DND-41 (cell line): ENCODE measurements around the gene LYPD1.

Source experiments
- ATAC-seq: fragments of 200-7000 bp; cut with Tn5 transposase; 3 replicates; pipeline ENCODE4 v1.9.1; 2021; ENCODE audit warnings: low read depth; ENCODE audit not compliant: insufficient read depth
- DNase-seq: peaks from one replicate; pipeline ENCODE4 v3.0.0-alpha.2; 2020
- H2AFZ ChIP-seq: 2 replicates; pipeline ENCODE4 v1.6.0; 2012; ENCODE audit warnings: low read depth, low read length
- H3K27ac ChIP-seq: 2 replicates; pipeline ENCODE4 v1.5.1; 2012; ENCODE audit warnings: low read length, inconsistent platforms
- H3K27me3 ChIP-seq: fragments of 200-600 bp; sonication (generic); 2 replicates; pipeline ENCODE4 v1.6.0; 2012; ENCODE audit warnings: low read length, mild to moderate bottlenecking, inconsistent platforms; ENCODE audit not compliant: insufficient read depth, poor library complexity
- H3K36me3 ChIP-seq: 2 replicates; pipeline ENCODE4 v1.5.1; 2012; ENCODE audit warnings: low read length, inconsistent platforms; ENCODE audit not compliant: insufficient read depth
- H3K4me1 ChIP-seq: 2 replicates; pipeline ENCODE4 v1.5.1; 2012; ENCODE audit warnings: mild to moderate bottlenecking, low read length; ENCODE audit not compliant: insufficient read depth
- H3K4me2 ChIP-seq: 2 replicates; pipeline ENCODE4 v1.6.0; 2012; ENCODE audit warnings: mild to moderate bottlenecking, moderate library complexity, low read length, inconsistent platforms; ENCODE audit not compliant: insufficient read depth
- H3K4me3 ChIP-seq, 2 experiments: fragments of 200-600 bp in 1 of 2; shearing (Covaris generic) in 1 of 2; 2 replicates each; pipeline ENCODE4 v1.5.1; 2012 to 2016; ENCODE audit warnings: inconsistent platforms in 2 of 2, low read length in 2 of 2, mild to moderate bottlenecking in 2 of 2, low read depth in 1 of 2, moderate library complexity in 1 of 2
- H3K79me2 ChIP-seq: 2 replicates; pipeline ENCODE4 v1.6.0; 2012; ENCODE audit warnings: low read length, inconsistent platforms; ENCODE audit not compliant: insufficient read depth
- H3K9ac ChIP-seq: 2 replicates; pipeline ENCODE4 v1.6.0; 2012; ENCODE audit warnings: low read depth, mild to moderate bottlenecking, inconsistent platforms, low read length, moderate library complexity
- H3K9me3 ChIP-seq: 2 replicates; pipeline ENCODE4 v1.5.1; 2012; ENCODE audit warnings: low read length, moderate library complexity, mild to moderate bottlenecking, inconsistent platforms; ENCODE audit not compliant: insufficient read depth, severe bottlenecking
- H4K20me1 ChIP-seq: 2 replicates; pipeline ENCODE4 v1.6.0; 2012; ENCODE audit warnings: low read length; ENCODE audit not compliant: insufficient read depth
- CTCF ChIP-seq: IDR thresholded peaks from 2 replicates; pipeline ENCODE4 v1.5.1; 2012; ENCODE audit warnings: borderline replicate concordance, low read length, moderate library complexity, mild to moderate bottlenecking; ENCODE audit not compliant: poor library complexity, severe bottlenecking; ENCODE audit errors: extremely low read depth
- EZH2 ChIP-seq: IDR thresholded peaks from 3 replicates; pipeline ENCODE4 v1.6.1; 2012; ENCODE audit warnings: borderline replicate concordance, low read depth, mild to moderate bottlenecking, moderate library complexity, low read length, inconsistent platforms; ENCODE audit not compliant: severe bottlenecking

LYPD1 gene

DNA sequence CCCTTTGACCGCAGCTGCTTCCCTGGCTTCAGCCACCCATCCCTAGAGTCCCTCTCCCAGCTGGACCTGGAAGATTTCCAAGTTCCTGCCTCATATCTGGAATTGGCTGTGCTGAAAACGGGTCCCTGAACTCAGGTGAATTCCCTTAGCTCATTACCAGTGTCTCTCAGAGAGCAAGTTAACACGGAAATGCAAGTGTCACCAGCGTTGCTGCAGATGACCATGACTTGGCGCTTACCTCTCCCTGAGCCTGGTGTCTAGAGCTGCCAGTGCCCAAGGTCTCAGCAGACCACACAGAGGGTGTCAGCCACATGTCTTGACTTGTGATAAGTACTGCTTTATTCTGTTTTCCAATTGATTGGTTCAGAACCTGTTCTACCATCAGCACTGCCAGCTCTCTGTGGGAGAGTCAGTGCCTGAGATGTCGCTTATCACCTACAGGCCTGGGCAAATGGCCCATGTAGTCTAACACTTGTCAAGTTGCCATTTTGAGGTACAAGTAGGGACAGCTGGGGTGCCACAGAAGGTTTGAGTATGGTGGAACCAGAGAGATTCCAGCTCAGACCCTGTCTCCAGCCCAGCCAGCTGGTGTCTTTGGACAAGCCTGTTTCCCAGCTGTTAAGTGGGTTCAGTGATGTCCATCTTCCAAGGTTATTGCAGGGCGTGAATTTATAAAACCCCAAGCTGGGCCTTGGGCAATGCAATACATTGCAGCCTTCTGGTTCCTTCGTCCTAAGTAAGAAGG, 48.7 kb downstream of the LYPD1 start:
- Histone ChIP-seq H3K27ac (no peak overlapping the region), H3K4me2 (no peak overlapping the region), H3K4me1 (no peaks in the 10 kb centered on the region), H2AFZ (no peak overlapping the region), H3K36me3 (no peaks in the 10 kb centered on the region), H4K20me1 (no peaks in the 10 kb centered on the region), H3K9ac (no peak overlapping the region), H3K9me3 (no peaks in the 10 kb centered on the region), H3K27me3 (no peaks in the 10 kb centered on the region), H3K79me2 (no peaks in the 10 kb centered on the region), H3K4me3 (no peak overlapping the region)
- TF ChIP-seq CTCF (no peak), EZH2 (no peak)
- DNase-seq (no peak), ATAC-seq (no peak)

- no peak for ATAC-seq
- H3K36me3 ChIP-seq: no peaks in the 10 kb centered on the region
- H3K79me2 ChIP-seq: no peaks in the 10 kb centered on the region
- H3K9ac ChIP-seq: no peak overlapping the region
- H2AFZ ChIP-seq: no peak overlapping the region
- no peaks in the 10 kb centered on the region for H3K4me1 ChIP-seq
- H3K4me2 ChIP-seq: no peak overlapping the region
- DNase-seq: no peak
- no peak overlapping the region for H3K27ac ChIP-seq
- H3K9me3 ChIP-seq: no peaks in the 10 kb centered on the region
- no peak overlapping the region for H3K4me3 ChIP-seq
- H3K27me3 ChIP-seq: no peaks in the 10 kb centered on the region
- TF ChIP-seq CTCF (no peak), EZH2 (no peak)
- H4K20me1 ChIP-seq: no peaks in the 10 kb centered on the region
These were observed 49.9 kb downstream of the LYPD1 start for GRCh38 chr2:132620115-132620514.

DNA sequence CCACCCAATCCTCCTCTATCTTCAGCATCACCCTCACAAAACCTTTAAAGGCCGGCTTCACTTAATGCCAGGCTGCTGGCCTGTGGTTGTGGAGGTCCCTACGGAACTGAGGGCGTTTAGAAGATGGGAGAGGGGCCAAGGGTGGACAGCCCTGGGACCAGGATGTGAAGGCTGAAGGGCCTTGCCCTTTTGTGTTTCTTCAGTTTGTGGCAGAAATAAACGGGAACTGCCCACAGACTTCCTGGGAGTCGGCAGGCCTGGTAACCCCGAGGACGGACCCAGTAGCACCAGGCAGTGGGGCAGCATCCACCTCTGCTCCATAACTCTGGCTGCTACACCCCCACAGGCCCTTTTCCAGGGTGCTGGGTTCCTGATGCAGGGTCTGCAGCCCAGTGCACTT, 51.3 kb downstream of the LYPD1 start:
- H4K20me1 ChIP-seq: no peaks in the 10 kb centered on the region
- no peak overlapping the region for H3K9ac ChIP-seq
- H3K4me1 ChIP-seq: no peaks in the 10 kb centered on the region
- no peak overlapping the region for H3K27ac ChIP-seq
- H2AFZ ChIP-seq: no peak overlapping the region
- no peaks in the 10 kb centered on the region for H3K79me2 ChIP-seq
- TF ChIP-seq EZH2 (no peak), CTCF (no peak)
- no peak overlapping the region for H3K4me3 ChIP-seq
- no peak for ATAC-seq
- H3K27me3 ChIP-seq: no peaks in the 10 kb centered on the region
- no peak for DNase-seq
- no peaks in the 10 kb centered on the region for H3K9me3 ChIP-seq
- no peaks in the 10 kb centered on the region for H3K36me3 ChIP-seq
- no peak overlapping the region for H3K4me2 ChIP-seq
